ENCODE data around the gene LPCAT1.
"Not testable (repeated sequence)": the region's sequence is repeated elsewhere in the genome, so short reads cannot be mapped to it uniquely, and the experiment has no call there.

Gene LPCAT1

DNA sequence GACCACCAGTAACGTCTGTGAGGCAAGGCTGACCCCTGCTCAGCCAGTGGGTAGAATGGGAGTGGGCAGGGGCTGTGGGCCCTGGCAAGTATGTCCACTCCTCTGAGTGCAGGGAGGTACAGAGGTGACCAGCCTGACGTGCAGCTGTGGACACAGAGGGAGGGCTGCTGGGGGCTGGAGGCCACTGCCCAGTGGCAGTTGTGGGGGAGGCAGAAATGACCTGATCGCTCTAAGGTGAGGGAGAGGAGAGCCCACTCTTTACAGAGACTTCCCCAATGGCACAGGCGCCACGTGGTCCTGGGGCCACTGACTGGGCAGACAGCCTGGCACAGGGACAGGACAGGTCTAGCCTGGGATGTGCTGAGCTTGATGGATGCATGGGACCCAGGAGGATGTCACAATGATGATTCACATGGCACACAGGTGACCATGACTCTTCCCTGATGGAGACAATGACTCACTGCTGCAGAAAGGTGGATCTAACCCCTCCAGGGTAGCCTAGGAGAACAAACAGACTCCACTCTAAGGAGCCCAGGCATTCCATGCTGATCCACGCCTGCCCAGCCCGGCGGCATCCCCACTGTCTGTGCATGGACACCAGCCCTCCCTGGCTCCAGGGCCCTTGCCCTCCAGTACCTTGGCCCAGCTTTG lies 7.7 kb downstream of the LPCAT1 start:
- TF ChIP-seq ZFX (IDR thresholded peaks at IDR 0.05; ENCODE audit: borderline replicate concordance) (no peak), CTCF (IDR thresholded peaks at IDR 0.05) (no peak)
- H3K27ac ChIP-seq = no peak overlapping the region

DNA sequence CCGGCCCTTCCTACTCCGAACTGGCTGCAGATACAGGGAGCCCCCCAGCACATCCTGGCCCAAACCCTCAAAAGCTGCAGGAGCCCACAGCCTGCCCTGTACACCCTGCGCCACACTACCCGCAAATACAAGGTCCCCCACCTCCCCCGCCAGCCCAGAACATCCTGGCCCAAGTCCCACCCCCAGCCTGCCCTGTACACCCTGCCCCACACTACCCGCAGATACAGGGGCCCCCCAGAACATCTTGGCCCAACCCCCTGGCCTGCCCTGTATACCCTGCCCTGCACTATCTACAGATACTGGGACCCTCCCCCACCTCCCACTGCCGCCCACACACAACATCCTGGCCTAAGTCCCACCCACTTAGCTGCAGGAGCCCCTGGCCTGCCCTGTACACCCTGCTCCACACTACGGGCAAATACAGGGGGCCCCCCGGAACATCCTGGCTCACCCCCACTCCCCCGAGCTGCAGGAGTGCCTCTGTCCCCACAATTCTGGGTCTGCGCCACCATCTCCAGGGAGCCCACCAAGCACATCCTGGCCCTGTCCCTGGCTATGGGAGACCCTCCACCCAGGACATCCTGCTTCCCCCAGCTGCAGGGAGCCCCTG lies 8.3 kb downstream of the LPCAT1 start:
- no peak for TF ChIP-seq ZFX (IDR thresholded peaks at IDR 0.05; ENCODE audit: borderline replicate concordance)
- TF ChIP-seq CTCF (IDR thresholded peaks at IDR 0.05) = no peak
- no peak overlapping the region for H3K27ac ChIP-seq

- not testable (repeated sequence) for H3K27ac ChIP-seq
Observed at GRCh38 chr5:1514819-1515310, 8.9 kb downstream of the LPCAT1 start.

DNA sequence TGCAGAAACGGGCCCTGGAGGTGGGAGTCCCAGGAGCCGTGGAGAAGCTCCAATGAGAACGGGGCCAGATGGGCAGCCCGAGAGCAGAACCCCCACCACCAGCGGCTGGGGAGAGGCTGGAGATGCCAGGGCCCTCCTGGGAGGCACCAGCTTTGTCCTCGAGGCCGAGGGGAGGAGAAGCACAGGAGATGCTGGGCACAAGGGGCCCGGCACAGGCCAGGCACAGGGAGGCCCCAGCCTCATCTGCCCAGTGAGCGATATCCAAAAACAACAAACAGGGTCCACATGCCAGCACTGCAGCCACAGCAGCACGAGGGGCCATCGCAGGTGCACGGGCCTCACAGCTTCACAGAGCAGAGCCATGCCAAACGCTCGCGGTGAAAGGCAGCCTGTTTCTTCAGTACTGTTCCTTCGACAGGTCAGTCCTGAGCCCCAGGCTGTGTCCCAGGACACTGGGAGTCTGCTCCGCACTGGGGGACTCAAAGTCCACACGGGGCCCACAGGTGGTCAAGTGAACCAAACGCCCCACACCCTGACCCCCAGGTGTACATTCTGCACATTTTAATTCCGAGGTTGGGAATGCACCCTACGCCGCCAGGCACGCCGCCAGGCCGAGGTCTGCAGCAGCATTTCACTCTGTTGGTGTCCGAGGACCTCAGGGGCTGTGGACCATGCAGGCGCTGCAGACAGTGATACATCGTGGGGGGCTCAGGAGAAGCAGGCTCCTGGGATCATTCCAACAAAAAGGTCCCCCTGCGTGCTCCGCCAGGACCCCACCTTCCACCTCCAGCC lies 9.5 kb downstream of the LPCAT1 start:
- TF ChIP-seq ZFX (IDR thresholded peaks at IDR 0.05; ENCODE audit: borderline replicate concordance) (no peak), CTCF (IDR thresholded peaks at IDR 0.05) (no peak)
- H3K27ac ChIP-seq = no peak overlapping the region

GRCh38 chr5:1513326-1514026 lies 10.3 kb downstream of the LPCAT1 start:
- TF ChIP-seq CTCF (IDR thresholded peaks at IDR 0.05) (no peak), ZFX (IDR thresholded peaks at IDR 0.05; ENCODE audit: borderline replicate concordance) (no peak)
- no peak overlapping the region for H3K27ac ChIP-seq

DNA sequence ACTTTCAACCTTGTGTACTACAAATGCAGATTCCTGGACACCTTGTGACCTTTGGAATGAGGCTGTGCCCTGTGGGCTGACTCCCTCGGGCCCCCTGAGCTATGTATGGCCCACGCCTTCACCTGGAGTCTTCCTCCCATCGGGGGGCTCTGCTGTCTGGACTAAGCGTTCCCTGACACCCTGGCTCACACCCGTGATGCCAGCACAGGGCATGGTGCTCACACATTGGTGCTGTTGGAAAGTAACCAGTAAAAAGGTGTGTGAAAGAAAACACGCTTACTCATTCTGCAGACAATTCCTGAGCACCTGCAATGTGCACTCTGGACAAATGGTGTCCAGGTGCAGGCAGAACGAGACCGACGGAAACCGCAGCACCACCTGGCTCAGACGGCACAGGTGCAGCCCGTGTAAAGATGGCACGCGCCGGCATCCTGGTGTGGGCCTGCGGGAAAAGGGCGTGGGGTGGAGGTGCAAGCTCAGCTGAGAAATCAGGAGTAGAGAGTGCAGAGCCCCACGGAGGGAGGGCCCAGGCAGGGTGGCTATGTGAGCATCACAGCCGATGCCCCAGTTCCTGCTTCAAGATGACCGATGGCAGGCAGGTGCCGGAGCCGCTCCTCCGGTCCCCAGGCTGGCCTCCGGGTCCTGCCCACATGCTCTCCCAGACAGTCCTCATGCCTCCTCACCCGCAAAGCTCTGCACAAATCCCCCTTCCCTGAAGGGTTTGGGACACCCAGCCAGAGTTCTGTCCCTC lies 11.0 kb downstream of the LPCAT1 start:
- H3K27ac ChIP-seq = no peak overlapping the region

More for the DNA sequence above, 11.0 kb downstream of the LPCAT1 start:
- TF ChIP-seq ZFX (IDR thresholded peaks at IDR 0.05; ENCODE audit: borderline replicate concordance) = no peak
- TF ChIP-seq CTCF (IDR thresholded peaks at IDR 0.05) = no peak

All from 22Rv1 (cell line).